Activated CD4-positive, alpha-beta T cell treated with anti-CD3 and anti-CD28 coated beads for 48 hours (primary cell): ENCODE measurements around the gene SIRPB2.

ENCODE experiments used
- DNase-seq: peaks from one replicate; pipeline ENCODE4 v3.0.0-alpha.2; 2020

Gene SIRPB2

GRCh38 chr20:1491281-1491840 lies at the start of gene SIRPB2:
TSS of gene SIRPB2 (minus strand) at chr20:1491420. CDS start at chr20:1491359, 61 bp downstream.
- no peak for DNase-seq

- no peak for DNase-seq
Measured at GRCh38 chr20:1539816-1540419, 48.7 kb upstream of the SIRPB2 start.

DNA sequence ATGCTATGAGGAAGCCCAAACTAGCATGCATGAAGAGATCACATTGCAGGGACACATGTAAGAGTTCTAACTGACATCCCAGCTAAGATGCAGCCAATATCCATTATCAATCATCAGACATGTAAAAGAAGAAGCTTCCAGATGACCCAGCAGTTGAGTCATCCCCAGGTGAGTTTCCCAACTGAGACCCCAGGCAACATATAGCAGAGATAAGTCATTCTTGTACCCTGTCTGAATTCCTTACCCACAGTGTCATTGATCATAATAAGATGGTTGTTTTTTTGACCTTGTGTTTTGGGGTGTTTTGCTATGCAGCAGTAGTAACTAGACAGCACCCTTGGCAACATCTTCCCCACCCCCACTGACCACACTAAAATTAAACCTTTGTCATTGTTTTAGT lies 47.4 kb upstream of the SIRPB2 start:
- no peak for DNase-seq

- no peak for DNase-seq
Measured at GRCh38 chr20:1537731-1538058, 46.5 kb upstream of the SIRPB2 start.

- no peak for DNase-seq
Measured at GRCh38 chr20:1536893-1537730, 45.9 kb upstream of the SIRPB2 start.

- no peak for DNase-seq
Measured at GRCh38 chr20:1535420-1536175, 44.4 kb upstream of the SIRPB2 start.

GRCh38 chr20:1534526-1534925 lies 43.3 kb upstream of the SIRPB2 start:
- no peak for DNase-seq

DNA sequence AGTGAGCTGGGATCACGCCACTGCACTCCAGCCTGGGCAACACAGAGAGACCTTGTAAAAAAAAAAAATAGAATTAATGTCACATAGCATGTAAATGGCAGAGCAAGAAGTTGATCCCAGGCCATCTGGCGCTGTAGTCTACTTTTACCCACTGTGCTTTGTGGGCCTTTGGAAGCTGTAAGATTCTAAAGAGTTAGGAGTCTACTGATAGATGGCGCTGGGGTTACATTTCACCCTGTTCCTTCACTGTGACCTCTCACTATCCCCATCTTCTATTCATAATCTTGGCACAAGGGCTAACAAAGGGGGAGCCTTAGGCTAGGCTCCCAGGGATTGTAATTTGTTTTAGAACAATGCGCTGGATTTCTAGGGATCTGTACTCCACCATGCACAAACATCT lies 41.8 kb upstream of the SIRPB2 start:
- no peak for DNase-seq

DNA sequence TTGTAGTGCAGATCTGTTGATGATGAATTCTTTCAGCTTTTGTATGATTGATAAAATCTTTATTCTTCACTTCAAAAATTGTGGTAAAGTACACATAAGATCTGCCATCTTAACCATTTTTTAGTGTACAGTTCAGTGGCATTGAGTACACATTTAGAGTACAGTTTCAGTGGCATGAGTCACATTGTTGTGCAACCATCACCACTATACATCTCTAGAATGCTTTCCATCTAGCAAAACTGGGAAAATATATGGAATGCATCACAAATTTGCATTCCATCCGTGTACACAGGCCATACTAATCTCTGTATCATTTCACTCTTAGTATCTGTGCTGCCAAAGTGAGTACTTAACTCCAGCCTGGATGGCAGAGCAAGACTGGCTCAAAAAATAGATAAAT lies 37.6 kb upstream of the SIRPB2 start:
- no peak for DNase-seq

DNA sequence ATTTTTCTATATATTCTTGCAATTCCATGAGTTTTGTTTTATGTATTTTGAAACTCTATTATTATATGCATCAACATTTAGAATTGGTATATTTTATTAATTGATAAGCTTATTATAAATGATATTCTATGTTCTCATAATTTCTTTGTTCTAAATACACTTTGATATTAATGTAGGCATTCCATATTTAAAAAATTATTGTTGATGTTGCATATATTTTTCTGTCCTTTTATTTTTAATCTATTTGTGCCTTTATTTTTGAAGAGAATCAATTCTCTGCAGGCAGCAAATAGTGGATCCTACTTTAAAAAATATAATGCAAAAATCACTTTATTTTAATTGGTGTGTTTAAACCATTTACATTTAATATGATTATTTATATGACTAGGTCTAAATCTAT lies 36.7 kb upstream of the SIRPB2 start:
- no peak for DNase-seq

DNA sequence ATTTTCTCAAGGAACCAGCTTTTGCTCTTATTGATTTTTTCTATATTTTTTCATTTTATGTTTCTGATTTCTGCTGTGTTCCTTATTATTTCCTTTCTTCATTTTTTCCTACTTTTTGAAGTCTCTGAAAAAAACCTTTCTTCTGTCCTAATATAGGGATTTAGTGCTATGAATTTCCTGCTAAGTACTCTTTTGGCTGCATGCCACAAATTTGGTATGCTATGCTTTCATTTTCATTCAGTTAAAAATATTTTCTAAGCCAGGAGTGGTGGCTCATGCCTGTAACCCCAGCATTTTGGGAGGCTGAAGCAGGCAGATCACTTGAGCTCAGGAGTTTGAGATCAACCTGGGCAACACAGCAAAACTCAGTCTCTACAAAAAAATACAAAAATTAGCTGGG lies 35.7 kb upstream of the SIRPB2 start:
- no peak for DNase-seq

- no peak for DNase-seq
Measured at GRCh38 chr20:1526310-1526709, 35.1 kb upstream of the SIRPB2 start.

DNA sequence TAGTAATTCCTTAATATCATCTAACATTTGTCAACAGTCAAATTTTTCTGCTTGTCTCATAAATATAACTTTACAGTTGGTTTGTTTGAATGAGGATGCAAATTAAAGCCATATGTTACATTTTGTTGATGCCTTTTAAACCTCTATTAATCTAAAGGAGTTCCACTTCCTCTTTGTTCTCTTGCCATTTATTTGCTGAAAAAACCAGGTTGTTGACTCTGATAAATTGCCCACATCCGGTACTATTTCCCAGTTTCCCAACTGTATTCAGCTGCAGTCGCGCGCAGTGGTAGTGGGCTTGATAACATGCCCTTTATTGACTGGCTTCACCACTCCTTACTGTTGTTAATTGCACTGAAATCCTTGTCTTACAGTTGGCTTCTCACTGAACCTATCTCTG lies 32.8 kb upstream of the SIRPB2 start:
- no peak for DNase-seq

GRCh38 chr20:1517010-1517409 lies 25.8 kb upstream of the SIRPB2 start:
- DNase-seq = no peak

DNA sequence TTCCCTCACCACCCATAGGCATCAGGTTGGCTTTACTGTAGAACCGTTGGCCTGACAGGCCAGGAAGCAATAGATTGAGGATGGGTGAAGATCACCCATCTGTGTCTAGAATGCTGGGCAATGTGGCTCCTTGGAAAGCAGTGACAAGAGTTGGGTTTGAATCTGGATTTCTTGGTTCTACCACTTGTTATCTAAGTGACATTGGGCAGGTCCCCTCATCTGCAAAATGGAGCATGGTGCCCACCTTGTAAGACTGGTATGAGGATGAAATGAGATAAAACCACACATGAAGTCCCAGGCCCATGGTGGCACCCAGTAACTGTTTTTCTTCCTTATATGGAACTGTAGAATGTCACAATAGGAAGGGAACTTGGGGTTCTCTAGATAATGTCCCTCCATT lies 22.6 kb upstream of the SIRPB2 start:
- DNase-seq = no peak

GRCh38 chr20:1509237-1509636 lies 18.0 kb upstream of the SIRPB2 start:
- peak; percentile 42 for DNase-seq

DNA sequence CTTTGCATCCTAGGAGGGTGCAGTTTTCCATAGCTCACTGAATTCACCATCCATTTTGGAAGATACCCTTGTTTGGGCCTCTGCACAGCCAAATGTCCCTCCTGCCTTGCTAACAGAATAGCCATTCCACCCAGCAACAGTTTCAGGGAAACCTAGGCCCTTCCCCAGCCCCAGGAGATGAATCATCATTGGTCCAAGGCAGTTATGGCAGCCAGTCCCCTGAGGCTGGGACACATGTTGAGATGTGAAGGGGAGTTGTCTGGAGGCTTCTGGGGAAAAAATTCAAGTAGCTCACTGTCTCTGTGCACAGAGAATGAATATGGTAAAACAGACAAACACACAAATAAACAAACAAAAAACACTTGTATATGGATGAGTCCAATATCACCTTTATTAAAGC lies 17.4 kb upstream of the SIRPB2 start:
- DNase-seq = no peak

DNA sequence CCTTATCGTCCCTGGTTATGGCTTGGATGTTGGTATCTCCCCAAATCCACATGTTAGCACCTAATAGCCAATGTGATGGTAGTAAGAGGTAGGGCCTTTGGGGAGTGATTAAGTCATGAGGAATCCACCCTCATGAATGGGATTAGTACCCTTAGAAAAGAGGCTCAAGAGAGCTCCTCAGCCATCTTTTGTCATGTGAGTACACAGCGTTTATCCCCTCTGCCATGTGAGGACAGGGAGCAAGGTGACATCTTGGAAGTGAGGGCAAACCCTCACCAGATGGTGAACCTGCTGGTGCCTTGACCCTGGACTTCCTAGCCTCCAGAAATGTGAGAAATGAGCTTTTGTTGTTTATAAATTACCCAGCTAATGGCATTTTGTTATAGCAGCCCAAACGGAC lies 16.1 kb upstream of the SIRPB2 start:
- no peak for DNase-seq

DNA sequence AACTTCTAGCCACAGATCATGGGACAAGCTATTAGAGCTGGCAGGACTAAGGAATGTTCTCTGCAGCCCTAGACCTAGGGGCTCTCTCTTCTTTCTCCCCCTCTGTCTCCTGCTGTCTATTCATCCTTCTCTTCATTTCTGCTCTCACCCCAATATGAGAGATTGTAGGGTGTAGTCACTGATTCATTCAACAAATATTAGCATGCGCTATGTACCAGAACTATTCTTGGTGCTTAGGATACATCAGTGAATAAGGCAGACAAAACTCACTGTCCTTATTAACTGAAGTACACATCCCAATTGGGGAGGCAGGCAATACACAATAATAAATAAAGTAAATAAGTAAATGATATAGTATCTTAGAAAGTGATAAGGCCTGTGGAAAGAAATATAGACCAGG lies 14.7 kb upstream of the SIRPB2 start:
- no peak for DNase-seq

DNA sequence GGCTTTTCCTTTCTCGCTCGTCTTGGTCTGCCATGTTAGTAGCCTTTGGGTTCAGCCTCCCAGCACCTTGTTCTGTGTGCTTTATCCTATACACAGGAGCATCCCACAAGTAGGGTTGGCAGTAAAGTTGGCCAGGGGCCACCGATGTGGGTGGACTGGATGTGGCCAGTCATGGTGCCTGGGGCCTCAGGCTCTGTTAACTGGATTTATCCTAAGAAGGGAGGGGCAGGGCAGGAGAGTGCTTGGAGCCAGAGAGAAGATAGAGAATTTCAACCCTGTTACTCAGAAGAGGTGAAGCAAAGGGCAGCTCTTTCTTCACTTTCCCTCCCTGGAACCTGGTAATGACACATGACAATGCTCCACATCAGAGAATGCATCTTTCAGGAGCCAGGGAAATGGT lies 14.1 kb upstream of the SIRPB2 start:
- DNase-seq = no peak

DNA sequence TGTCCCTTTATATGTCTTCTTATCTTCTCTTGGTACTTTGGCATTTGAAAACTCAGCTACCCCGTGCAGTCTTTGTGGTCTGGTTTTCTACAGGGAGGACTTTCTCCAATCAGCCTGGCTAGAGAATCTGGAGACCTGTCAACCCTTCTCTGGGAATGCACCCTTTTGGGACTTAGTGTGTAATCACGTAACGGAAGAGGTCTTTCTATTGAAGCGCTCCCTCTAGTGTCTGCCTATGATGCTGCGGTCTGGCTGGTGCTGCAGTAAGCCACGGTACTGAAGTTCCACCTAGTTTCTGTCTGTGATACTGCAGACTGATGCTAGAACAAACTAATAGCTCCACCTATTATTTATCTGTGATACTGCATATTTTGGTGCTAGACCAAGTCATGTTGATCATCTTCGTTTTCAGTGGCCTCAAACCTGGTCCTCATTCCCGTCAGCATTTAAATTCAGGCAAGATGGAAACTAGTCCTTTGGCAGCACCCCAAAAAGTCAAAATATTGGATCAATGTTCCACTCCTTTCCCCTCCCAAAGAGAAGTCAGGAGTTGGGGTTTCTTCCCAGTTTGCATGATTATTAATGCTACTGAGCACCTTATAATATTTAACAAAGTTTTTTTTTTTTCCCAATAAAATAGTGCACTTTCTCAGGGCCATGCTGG lies 12.5 kb upstream of the SIRPB2 start:
- peak; percentile 81 for DNase-seq

DNA sequence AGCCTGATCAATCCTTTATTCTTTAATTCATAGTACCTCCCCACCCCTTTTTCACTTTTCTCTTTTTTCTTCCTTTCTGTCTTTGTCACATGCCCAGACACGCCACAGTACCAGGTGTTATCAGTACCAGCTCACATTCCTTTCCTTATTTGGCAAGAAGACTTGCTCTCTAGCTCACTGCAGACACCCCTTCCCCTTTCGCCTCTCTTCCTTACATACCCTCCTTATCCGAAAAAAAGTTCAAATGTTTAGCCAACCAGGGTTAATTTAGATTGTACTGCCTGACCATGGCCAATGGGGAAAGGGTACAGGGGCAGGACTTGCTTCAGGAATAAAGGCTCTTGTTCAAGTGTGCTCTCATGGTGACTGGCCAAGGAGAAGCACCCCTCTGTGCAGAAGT lies 9.3 kb upstream of the SIRPB2 start:
- no peak for DNase-seq
